Stimulated activated CD8-positive, alpha-beta memory T cell treated with anti-CD3 and anti-CD28 coated beads, Interleukin-15, amount 100 ng/mL, for 1 hour (primary cell): Measurements from ENCODE around the gene MEMO1.
"Not testable (repeated sequence)": the region's sequence is repeated elsewhere in the genome, so short reads cannot be mapped to it uniquely, and the experiment has no call there.

ENCODE experiments used
- DNase-seq: peaks from one replicate; pipeline ENCODE4 v3.0.0-alpha.2; 2020; ENCODE audit warnings: low read depth

The MEMO1 gene

DNA sequence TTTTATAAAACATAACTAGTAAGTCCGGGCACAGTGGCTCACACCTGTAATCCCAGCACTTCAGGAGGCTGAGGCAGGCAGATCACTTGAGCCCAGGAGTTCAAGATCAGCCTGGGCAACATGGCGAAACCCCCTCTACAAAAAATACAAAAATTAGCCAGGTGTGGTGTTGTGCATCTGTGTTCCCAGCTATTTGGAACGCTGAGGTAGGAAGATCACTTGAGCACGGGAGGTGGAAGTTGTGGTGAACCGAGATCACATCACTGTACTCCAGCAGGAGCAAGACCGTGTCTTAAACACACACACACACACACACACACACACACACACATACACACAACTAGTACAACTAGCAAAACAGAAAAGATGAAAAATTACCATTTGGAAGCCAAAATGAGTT is 103.3 kb downstream of the MEMO1 start:
- not testable (repeated sequence) for DNase-seq

DNA sequence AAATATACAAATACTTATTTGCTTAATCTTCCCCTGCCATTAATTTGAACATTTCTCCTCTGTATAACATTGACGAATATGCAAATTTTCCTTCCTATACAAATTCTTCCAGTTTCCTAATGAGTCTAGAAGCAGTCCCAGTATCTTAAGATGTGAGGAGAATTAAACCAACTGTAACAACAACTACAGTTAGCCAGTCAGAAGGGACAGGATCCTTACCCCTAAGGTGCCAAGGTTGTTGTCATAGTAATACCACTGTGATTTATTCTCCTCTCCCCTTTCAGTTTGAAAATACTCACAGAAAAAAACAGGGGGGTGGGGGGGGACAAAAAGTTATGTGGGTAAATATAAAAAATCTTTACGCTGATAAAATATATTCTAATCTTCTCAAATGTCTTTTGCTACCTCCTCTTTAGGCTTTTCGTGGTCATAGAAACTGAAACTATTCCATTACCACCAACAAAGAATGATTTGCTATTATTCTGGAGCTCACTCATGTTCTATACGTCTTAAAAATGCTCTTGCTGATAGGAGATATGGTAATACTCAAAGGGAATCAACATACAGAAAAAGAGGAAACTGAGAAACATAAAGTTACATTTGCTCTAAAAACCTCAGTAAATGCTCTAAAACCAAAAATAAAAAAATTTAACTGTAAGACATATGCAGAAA is 107.6 kb downstream of the MEMO1 start:
- DNase-seq, result no peak

DNA sequence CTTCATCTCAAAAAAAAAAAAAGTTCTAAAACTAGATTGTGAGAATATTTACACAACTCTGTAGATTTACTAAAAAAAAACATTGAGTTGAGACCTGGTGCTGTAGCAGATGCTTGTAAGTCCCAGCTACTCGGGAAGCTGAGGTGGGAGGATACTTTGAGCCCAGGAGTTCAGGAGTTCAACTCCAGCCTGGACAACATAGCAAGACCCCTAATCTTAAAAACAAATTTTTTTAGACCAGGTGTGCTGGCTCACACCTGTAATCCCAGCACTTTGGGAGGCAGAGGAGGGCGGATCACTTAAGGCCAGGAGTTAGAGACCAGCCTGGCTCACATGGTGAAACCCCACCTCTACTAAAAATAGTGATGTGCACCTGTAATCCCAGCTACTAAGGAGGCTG is 108.9 kb downstream of the MEMO1 start:
- no peak for DNase-seq

DNA sequence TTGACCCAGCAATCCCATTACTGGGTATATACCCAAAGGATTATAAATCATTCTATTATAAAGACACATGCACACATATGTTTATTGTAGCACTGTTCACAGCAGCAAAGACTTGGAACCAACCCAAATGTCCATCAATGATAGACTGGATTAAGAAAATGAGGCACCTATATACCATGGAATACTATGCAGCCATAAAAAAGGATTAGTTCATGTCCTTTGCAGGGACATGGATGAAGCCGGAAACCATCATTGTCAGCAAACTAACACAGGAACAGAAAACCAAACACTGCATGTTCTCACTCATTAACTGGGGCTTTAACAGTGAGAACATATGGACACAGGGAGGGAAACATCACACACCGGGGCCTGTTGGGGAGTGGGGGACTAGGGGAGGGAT is 110.7 kb downstream of the MEMO1 start:
- DNase-seq, result not testable (repeated sequence)

DNA sequence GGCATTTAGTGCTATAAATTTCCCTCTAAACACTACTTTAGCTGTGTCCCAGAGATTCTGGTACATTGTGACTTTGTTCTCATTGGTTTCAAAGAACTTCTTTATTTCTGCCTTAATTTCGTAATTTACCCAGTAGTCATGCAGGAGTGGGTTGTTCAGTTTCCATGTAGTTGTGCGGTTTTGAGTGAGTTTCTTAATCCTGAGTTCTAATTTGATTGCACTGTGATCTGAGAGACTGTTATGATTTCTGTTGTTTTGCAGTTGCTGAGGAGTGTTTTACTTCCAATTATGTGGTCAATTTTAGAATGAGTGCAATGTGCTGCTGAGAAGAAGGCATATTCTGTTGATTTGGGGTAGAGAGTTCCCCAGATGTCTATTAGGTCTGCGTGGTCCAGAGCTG is 112.5 kb downstream of the MEMO1 start:
- not testable (repeated sequence) for DNase-seq

DNA sequence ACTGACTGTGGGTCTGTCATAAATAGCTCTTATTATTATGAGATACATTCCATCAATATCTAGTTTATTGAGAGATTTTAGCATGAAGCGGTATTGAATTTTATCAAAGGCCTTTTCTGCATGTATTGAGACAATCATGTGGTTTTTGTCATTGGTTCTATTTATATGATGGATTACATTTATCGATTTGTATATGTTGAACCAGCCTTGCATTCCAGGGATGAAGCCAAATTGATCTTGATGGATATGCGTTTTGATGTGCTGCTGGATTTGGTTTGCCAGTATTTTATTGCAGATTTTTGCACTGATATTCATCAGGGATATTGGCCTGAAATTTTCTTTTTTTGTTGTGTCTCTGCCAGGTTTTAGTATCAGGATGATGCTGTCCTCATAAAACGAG is 113.5 kb downstream of the MEMO1 start:
- not testable (repeated sequence) for DNase-seq

DNA sequence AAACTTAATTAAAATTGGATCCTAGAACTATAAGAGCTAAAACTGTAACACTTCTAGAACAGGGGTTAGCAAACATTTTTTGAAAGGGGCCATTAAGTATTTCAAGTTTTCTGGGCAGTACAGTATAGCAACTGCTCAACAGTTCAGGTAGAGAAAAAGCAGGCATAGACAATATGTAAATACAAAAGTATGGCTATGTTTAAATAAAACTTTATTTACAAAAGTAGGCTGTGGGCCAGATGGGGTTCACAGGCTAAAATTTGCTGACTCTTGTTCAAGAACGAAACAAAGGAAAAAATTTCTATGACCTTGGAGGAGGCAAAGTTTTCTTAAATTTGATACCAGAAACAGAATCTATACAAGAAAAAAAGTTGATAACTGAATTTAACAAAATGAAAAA is 114.5 kb downstream of the MEMO1 start:
- no peak for DNase-seq

DNA sequence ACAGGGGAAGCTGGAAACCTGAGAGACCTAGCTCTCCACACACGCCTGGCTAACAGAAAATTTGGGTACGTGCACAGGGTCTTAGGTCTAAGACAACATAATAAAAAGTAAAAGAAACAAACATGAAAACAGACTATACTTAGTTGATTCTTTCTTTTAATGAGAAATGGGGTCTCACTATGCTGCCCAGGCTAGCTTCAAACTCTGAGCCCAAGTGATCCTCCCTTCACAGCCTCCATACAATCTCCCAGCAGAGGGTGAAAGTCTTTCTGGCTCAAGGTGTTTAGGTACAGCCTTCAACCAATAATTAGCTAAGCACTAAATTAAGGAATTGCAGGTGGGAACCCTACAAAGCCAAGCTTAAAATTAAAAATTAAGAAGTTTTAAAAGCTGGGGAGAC is 116.2 kb downstream of the MEMO1 start:
- no peak for DNase-seq

DNA sequence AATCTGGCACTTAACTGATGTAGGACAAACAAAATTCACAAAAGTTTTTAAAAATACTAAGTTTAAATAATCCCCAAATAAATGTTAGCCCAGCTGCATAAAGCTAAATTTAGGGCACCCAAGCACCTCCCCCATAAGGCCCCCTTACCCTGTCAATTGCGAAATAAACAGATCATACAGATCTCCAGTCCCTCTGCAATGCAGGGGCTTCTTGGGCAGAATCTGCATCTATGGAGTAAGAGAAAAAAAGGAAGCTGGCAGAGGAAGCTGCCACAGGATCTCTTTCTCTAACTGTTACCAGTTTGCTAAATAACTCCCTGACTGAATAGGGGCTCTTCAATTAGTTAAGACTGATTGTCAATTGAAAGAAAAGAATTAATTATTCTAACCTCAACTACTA is 117.7 kb downstream of the MEMO1 start:
- DNase-seq, result no peak

DNA sequence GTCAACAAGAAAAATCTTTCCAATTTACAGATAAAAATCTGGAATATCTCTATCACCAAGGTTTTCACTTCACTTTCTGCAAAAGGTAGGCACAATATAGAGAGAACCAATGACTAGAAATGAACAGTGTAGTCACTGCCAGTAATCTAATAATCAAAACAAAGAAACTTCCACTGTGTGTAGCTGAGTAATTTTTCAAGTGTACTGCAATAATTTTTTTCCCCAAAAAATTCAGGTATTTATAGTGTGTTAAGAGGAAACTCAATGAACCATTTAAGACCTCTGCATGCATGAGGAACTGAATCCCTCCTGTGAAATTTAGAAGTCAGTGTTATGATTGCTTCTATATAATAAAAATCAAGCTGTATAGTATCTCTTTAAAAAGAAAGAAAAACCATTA is 121.8 kb downstream of the MEMO1 start:
- no peak for DNase-seq

DNA sequence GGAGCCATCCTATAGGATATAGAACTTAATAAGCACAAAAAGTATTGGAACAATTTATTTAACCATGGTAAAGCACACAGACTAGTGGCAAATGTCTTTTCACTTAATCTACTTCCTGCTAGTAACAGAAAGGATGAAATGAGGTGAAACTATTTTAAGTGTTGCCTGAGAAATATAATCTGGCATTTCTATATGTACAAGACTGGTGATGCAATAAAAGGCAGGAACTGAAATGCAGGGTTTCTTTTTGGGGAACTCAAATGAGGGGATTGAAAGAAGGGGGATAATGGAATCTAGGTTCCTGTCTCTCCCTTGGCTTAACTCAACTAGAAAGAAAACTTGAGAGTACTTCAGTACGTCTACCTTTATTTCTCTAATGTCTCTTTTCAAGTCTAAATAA is 122.3 kb downstream of the MEMO1 start:
- no peak for DNase-seq

DNA sequence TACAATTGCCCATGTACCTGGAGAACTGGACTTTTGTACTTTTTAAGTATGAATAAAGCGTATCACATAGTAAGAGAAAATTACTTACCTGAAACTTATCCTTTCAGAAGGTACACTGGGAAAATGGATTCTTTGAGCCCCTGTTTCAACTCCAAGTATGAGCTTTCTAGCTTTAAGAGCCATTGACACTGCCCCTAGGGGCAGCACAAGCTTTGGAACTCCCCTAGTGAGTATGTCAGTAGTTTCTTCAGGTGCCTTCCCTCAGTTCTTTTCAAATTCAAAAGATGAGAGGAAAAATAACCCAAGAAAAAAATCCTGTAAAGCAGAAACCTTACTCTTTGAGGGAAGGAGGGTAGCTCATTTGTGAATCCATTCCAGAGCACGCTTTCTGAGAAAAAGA is 124.1 kb downstream of the MEMO1 start:
- DNase-seq, result no peak

DNA sequence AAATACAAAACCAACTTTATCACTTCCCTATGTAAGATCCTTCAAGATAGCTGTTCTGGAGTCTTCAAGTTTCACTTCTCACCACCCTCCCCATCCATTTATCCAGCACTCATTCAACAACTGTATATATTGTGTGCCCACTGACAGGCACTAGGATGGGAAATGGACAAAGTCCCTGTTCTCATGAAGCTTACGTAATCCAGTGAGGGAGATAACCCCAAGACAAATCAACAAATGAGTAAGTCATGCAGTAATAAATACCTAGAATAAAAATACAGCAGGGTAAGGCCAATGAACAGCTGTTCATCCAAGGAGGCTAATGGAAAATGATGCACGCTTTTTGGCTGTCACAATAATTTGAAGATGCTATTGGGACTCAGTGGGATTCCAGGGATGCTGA is 133.8 kb downstream of the MEMO1 start:
- no peak for DNase-seq

DNA sequence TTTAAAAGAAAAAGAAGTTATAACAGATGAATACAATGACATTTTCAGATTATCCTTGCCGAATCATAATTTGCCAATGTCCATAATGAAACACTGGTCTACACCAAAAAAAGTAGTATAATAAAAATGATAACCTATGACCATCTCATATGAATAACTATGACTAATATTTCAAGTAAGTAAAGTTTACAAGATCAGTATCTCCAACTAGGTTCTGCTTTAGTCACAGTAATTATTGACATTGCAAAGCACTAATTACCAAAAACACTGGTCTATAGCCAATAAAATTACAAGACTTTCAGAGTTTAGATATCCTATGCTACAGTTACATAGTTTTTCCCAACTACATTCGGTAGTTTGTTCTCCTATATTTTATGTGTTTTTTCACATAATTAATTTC is 136.7 kb downstream of the MEMO1 start:
- DNase-seq, result no peak

DNA sequence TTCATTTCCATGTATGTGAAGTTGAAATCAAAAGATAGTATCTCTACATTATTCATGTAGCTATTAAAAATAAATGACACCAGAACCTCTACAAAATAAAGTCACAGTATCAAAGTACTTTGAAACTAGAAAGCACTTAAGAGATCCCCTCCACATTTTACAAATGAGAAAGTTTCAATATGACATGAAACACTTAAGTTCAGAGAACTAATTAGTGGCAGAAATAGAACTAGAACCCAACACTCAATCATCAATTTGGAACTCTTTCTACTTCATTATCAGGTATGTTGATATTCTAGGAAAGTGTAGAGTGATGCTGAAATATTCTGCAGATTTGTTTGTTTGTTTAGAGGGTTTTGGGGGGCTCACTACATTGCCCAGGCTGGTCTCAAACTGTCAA is 145.6 kb downstream of the MEMO1 start:
- DNase-seq, result no peak

DNA sequence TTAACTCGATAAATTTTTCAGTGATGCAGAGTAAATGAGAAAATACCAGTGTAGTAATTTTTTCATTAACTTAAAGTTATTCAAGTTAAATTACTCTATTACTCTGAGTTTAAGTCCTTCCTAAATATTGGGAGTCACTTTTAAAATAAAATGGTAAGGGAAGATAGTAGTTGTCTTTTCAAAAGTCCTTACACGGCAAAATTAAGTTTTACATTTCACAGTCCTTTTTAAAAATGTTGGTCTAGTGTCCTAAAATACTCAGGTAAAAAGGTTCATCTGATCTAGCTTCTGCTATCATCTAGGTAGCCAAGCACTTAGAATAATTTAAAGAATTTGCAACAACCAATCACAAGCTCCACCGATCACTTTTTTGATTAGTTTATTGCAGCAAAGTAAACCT is 146.9 kb downstream of the MEMO1 start:
- no peak for DNase-seq

DNA sequence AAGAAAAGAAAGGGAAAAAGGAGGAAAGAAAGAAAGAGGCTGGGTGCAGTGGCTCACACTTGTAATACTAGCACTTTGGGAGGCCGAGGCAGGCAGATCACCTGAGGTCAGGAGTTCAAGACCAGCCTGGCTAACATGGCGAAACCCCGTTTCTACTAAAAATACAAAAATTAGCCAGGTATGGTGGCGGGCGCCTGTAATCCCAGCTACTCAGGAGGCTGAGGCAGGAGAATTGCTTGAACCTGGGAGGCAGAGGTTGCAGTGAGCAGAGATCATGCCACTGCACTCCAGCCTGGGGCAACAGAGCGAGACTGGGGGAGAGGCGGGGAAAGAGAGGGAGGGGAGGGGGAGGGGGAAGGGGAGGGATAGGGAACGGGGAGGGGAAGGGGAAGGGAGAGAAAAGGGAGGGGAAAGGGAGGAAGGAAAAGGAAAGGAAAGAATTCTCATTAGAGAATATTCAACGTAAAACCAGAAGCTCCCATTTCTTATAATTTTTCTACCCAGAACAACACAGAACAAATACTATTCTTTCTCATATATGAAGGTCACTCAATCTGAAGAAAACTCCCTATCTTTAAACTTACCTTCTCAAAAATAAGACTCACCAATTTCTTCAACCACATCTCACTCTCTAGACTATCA is 147.7 kb downstream of the MEMO1 start:
- DNase-seq, result not testable (repeated sequence)

DNA sequence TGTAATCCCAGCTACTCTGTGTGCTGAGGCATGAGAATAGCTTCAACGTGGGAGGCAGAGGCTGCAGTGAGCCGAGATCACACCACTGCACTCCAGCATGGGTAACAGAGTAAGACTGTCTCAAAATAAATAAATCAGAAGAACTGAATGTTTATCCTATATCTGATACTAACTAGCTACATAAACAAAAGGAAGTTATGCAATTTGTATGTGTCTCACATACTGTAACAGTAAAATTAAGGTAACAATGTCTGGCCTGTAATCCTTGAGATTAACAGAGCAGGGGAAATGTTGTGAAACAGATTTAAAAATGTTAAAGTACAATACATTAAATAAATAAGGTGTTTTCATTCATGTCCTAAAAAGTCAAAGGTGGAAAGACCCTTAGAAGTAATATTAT is 150.8 kb downstream of the MEMO1 start:
- no peak for DNase-seq

DNA sequence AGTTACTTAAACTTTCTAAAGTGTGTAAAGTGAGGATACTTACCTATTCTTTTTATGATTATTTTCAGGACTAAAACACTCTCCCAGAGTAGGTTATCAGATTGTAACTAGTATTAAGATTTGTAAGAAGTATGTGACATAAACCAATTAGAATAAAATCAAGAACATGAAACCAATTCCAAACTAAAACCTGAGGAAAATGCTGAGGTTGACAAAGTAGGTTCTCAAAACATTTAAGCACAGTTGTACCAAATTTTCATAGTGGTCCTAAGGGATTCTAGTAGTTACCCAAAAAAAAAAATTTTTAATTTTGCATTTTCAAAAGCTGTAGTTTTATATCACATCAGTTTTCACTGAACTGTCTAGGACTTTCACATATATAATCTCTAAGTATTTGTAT is 157.3 kb downstream of the MEMO1 start:
- no peak for DNase-seq

DNA sequence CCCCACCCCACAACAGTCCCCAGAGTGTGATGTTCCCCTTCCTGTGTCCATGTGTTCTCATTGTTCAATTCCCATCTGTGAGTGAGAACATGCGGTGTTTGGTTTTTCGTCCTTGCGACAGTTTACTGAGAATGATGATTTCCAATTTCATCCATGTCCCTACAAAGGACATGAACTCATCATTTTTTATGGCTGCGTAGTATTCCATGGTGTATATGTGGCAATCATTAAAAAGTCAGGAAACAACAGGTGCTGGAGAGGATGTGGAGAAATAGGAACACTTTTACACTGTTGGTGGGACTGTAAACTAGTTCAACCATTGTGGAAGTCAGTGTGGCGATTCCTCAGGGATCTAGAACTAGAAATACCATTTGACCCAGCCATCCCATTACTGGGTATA is 168.7 kb downstream of the MEMO1 start:
- not testable (repeated sequence) for DNase-seq

DNA sequence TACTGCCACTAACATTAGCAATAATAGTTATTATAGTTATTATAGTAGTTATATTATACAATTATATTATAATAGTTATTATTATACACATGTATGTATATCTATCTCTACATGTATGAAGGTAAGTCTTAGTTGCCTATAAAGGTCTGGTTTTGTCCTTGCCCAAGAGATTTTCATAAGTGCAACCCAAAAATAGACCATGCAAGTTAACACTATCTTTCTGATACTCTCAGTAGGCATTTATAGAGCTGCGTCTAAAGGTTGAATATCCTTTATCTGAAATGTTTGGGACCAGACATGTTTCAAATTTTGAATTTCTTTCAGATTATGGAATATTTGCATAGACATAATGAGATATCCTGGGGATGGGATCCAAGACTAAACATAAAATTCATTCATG is 175.4 kb downstream of the MEMO1 start:
- no peak for DNase-seq

DNA sequence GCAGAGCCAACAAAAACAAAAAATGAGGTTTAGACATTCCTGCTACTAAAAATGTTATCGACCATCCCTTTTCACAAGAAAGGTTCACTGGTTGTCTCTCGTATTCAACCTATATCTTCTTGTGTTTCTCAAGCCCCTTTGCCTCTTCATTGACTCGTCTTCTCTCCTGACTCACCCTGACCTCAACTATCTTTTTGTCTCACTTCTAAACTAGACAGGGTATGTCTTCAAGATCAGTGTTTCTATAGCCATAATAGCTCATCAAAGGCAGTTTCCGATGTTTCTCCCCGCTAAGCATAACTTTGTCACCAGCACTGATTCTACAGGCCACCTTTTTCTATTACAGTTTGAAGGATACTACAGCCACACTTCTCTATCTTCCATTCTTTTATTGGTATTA is 178.4 kb downstream of the MEMO1 start:
- no peak for DNase-seq

DNA sequence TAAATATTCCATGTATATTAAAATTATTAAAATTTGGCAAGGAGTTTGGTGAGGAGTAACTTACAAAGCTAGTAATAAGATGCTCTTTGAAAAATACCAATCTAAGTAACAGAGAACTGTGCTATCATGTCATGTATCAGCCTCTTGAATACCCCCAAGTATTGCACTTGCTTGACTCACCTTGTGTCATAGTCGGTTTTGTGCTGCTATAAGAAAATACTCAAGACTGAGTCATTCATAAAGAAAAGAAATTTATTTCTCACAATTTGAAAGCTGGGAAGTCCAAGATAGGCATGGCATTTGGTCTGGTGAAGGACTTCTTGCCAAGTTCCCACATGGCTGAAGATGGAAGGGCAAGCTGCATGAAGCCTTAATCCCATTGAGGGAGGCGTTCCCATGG is 179.2 kb downstream of the MEMO1 start:
- DNase-seq, result no peak

DNA sequence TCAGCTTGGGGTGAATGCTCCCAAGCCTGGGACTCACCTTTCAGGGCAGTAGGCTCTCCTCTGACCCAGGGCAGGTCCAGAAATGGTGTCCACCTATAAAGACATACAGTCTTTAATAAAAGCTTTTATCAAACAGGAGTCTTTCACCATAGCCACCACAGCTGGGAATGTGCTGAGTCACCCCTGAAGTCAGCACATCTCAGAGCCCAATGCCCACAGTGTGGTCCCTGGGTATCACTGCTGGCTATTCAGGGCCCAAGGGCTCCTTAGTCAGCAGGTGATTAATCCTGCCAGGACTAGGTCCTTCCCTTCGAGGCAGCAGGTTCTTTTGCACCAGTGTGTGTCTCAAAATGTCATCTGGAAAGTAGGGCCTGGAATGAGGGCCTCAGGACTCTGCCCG is 181.9 kb downstream of the MEMO1 start:
- DNase-seq, result no peak
